Neural cell (in vitro differentiated cells): ENCODE results near the gene WDR70.
"Not testable (repeated sequence)": the region's sequence is repeated elsewhere in the genome, so short reads cannot be mapped to it uniquely, and the experiment has no call there.

Source experiments
- EP300 ChIP-seq: fragments of 450-650 bp; conservative IDR thresholded peaks from 2 replicates; pipeline ENCODE4 v1.6.1; 2014; ENCODE audit warnings: antibody characterized with exemption, mild to moderate bottlenecking, moderate library complexity; ENCODE audit not compliant: poor library complexity, severe bottlenecking
- EZH2 ChIP-seq: fragments of 200-600, 300-800 bp; shearing (Covaris generic), sonication (generic); IDR thresholded peaks from 2 replicates; pipeline ENCODE4 v1.6.1; 2014; ENCODE audit warnings: antibody characterized with exemption, low read length, borderline replicate concordance, mild to moderate bottlenecking; ENCODE audit not compliant: insufficient read depth, poor library complexity, severe bottlenecking
- POLR2AphosphoS5 ChIP-seq: IDR thresholded peaks from 2 replicates; pipeline ENCODE4 v1.6.1; 2012
- SMC3 ChIP-seq: fragments of 450-650 bp; conservative IDR thresholded peaks from 2 replicates; pipeline ENCODE4 v1.6.1; 2014; ENCODE audit warnings: antibody characterized with exemption, mild to moderate bottlenecking, moderate library complexity; ENCODE audit not compliant: poor library complexity
- TF ChIP-seq, protein P1 (sequence below): fragments of 450-650 bp; IDR thresholded peaks from 2 replicates; pipeline ENCODE4 v1.5.1; 2014; ENCODE audit warnings: antibody characterized with exemption, mild to moderate bottlenecking, moderate library complexity; ENCODE audit not compliant: poor library complexity, severe bottlenecking
- TF ChIP-seq, protein P2 (sequence below): IDR thresholded peaks from 2 replicates; pipeline ENCODE4 v1.6.1; 2012; ENCODE audit warnings: borderline replicate concordance

DNA sequence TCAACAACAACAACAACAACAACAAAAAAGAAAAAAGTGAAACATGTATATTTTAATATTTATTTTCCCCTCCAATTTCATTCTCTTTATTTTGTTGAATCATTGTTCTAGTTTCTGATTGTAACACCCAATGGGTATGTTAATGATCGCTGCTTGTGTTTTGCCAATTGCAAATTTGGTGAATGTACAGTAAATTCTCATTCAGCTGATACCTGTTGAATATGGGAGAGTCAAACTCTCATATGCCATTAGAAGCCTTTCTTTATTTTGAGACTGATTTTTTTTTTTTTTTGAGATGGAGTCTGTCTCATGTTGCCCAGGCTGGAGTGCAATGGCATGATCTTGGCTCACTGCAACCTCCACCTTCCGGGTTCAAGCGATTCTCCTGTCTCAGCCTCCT, 72.9 kb downstream of the WDR70 start:
- TF ChIP-seq, protein P1, sequence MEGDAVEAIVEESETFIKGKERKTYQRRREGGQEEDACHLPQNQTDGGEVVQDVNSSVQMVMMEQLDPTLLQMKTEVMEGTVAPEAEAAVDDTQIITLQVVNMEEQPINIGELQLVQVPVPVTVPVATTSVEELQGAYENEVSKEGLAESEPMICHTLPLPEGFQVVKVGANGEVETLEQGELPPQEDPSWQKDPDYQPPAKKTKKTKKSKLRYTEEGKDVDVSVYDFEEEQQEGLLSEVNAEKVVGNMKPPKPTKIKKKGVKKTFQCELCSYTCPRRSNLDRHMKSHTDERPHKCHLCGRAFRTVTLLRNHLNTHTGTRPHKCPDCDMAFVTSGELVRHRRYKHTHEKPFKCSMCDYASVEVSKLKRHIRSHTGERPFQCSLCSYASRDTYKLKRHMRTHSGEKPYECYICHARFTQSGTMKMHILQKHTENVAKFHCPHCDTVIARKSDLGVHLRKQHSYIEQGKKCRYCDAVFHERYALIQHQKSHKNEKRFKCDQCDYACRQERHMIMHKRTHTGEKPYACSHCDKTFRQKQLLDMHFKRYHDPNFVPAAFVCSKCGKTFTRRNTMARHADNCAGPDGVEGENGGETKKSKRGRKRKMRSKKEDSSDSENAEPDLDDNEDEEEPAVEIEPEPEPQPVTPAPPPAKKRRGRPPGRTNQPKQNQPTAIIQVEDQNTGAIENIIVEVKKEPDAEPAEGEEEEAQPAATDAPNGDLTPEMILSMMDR = not testable (repeated sequence)
- TF ChIP-seq EZH2, POLR2AphosphoS5, EP300, SMC3: not testable (repeated sequence)
- TF ChIP-seq, protein P2, sequence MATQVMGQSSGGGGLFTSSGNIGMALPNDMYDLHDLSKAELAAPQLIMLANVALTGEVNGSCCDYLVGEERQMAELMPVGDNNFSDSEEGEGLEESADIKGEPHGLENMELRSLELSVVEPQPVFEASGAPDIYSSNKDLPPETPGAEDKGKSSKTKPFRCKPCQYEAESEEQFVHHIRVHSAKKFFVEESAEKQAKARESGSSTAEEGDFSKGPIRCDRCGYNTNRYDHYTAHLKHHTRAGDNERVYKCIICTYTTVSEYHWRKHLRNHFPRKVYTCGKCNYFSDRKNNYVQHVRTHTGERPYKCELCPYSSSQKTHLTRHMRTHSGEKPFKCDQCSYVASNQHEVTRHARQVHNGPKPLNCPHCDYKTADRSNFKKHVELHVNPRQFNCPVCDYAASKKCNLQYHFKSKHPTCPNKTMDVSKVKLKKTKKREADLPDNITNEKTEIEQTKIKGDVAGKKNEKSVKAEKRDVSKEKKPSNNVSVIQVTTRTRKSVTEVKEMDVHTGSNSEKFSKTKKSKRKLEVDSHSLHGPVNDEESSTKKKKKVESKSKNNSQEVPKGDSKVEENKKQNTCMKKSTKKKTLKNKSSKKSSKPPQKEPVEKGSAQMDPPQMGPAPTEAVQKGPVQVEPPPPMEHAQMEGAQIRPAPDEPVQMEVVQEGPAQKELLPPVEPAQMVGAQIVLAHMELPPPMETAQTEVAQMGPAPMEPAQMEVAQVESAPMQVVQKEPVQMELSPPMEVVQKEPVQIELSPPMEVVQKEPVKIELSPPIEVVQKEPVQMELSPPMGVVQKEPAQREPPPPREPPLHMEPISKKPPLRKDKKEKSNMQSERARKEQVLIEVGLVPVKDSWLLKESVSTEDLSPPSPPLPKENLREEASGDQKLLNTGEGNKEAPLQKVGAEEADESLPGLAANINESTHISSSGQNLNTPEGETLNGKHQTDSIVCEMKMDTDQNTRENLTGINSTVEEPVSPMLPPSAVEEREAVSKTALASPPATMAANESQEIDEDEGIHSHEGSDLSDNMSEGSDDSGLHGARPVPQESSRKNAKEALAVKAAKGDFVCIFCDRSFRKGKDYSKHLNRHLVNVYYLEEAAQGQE = not testable (repeated sequence)
